ENCODE results near the gene MED27. TPM values are rescaled to one million over a fixed set of nuclear protein-coding genes. Genes with fewer than 3 reads are reported as not detected.

The MED27 gene
- total and polyA plus RNA-seq, 2 of the 8 experiments (the other 6 are each of a cell fraction or from before 2014, with no cell fraction given): 29.9 to 56.5 TPM

GRCh38 chr9:131854896-131855613 is 224.6 kb downstream of the MED27 start (continued):
- TF ChIP-seq, protein P1, sequence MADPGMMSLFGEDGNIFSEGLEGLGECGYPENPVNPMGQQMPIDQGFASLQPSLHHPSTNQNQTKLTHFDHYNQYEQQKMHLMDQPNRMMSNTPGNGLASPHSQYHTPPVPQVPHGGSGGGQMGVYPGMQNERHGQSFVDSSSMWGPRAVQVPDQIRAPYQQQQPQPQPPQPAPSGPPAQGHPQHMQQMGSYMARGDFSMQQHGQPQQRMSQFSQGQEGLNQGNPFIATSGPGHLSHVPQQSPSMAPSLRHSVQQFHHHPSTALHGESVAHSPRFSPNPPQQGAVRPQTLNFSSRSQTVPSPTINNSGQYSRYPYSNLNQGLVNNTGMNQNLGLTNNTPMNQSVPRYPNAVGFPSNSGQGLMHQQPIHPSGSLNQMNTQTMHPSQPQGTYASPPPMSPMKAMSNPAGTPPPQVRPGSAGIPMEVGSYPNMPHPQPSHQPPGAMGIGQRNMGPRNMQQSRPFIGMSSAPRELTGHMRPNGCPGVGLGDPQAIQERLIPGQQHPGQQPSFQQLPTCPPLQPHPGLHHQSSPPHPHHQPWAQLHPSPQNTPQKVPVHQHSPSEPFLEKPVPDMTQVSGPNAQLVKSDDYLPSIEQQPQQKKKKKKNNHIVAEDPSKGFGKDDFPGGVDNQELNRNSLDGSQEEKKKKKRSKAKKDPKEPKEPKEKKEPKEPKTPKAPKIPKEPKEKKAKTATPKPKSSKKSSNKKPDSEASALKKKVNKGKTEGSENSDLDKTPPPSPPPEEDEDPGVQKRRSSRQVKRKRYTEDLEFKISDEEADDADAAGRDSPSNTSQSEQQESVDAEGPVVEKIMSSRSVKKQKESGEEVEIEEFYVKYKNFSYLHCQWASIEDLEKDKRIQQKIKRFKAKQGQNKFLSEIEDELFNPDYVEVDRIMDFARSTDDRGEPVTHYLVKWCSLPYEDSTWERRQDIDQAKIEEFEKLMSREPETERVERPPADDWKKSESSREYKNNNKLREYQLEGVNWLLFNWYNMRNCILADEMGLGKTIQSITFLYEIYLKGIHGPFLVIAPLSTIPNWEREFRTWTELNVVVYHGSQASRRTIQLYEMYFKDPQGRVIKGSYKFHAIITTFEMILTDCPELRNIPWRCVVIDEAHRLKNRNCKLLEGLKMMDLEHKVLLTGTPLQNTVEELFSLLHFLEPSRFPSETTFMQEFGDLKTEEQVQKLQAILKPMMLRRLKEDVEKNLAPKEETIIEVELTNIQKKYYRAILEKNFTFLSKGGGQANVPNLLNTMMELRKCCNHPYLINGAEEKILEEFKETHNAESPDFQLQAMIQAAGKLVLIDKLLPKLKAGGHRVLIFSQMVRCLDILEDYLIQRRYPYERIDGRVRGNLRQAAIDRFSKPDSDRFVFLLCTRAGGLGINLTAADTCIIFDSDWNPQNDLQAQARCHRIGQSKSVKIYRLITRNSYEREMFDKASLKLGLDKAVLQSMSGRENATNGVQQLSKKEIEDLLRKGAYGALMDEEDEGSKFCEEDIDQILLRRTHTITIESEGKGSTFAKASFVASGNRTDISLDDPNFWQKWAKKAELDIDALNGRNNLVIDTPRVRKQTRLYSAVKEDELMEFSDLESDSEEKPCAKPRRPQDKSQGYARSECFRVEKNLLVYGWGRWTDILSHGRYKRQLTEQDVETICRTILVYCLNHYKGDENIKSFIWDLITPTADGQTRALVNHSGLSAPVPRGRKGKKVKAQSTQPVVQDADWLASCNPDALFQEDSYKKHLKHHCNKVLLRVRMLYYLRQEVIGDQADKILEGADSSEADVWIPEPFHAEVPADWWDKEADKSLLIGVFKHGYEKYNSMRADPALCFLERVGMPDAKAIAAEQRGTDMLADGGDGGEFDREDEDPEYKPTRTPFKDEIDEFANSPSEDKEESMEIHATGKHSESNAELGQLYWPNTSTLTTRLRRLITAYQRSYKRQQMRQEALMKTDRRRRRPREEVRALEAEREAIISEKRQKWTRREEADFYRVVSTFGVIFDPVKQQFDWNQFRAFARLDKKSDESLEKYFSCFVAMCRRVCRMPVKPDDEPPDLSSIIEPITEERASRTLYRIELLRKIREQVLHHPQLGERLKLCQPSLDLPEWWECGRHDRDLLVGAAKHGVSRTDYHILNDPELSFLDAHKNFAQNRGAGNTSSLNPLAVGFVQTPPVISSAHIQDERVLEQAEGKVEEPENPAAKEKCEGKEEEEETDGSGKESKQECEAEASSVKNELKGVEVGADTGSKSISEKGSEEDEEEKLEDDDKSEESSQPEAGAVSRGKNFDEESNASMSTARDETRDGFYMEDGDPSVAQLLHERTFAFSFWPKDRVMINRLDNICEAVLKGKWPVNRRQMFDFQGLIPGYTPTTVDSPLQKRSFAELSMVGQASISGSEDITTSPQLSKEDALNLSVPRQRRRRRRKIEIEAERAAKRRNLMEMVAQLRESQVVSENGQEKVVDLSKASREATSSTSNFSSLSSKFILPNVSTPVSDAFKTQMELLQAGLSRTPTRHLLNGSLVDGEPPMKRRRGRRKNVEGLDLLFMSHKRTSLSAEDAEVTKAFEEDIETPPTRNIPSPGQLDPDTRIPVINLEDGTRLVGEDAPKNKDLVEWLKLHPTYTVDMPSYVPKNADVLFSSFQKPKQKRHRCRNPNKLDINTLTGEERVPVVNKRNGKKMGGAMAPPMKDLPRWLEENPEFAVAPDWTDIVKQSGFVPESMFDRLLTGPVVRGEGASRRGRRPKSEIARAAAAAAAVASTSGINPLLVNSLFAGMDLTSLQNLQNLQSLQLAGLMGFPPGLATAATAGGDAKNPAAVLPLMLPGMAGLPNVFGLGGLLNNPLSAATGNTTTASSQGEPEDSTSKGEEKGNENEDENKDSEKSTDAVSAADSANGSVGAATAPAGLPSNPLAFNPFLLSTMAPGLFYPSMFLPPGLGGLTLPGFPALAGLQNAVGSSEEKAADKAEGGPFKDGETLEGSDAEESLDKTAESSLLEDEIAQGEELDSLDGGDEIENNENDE (IDR thresholded peaks at IDR 0.05; ENCODE audit: insufficient replicate concordance, low read length): no peak
- TF ChIP-seq JUN (IDR thresholded peaks at IDR 0.05; ENCODE audit: low read depth, low read length) (no peak), SP4 (IDR thresholded peaks at IDR 0.05; ENCODE audit: low read length) (no peak), CHD2 (IDR thresholded peaks at IDR 0.05; ENCODE audit: low read length) (no peak), CEBPB (IDR thresholded peaks at IDR 0.05; ENCODE audit: low read depth, low read length) (no peak), RXRA (IDR thresholded peaks at IDR 0.05; ENCODE audit: insufficient read depth, low read depth, low read length) (no peak), CTBP2 (IDR thresholded peaks at IDR 0.05; ENCODE audit: borderline replicate concordance, insufficient read depth, insufficient read length, low read length) (no peak), SIN3A (conservative IDR thresholded peaks at IDR 0.05 in 1 of 2, IDR thresholded peaks at IDR 0.05 in 1 of 2; ENCODE audit: low read depth in 1 of 2, low read length in 2 of 2) (no peak), CREB1 (IDR thresholded peaks at IDR 0.05) (no peak), SP1 (IDR thresholded peaks at IDR 0.05; ENCODE audit: low read depth, low read length) (no peak), SIRT6 (IDR thresholded peaks at IDR 0.05; ENCODE audit: low read length) (no peak)
